HG02610 (cell line): ENCODE data around the gene SLC19A1.

Experiments used
- ATAC-seq: cut with Tn5 transposase; IDR thresholded peaks from one replicate; pipeline ENCODE4 v1.9.1; 2021; ENCODE audit warnings: mild to moderate bottlenecking, moderate library complexity; ENCODE audit not compliant: unreplicated experiment

The SLC19A1 gene

DNA sequence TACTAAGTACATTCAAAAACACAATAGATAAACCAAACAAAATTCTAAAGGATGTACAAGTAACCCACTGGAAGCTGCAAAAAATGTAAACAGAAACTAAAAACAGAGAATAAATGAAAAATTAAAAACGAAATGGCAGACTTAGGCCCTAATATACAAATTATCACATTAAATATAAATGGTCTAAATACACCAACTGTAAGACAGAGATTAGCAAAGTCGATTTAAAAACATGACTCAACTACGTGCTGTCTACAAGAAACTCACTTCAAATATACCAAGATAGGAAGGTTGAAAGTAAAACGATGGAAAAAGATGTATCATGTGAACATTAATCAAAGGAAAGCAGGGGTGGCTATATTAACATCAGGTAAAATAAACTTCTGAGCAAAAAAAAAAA lies 23.1 kb downstream of the SLC19A1 start:
- no peak for ATAC-seq

GRCh38 chr21:45518742-45519141 lies 23.5 kb downstream of the SLC19A1 start:
- no peak for ATAC-seq

GRCh38 chr21:45517249-45518065 lies 24.8 kb downstream of the SLC19A1 start:
- no peak for ATAC-seq

GRCh38 chr21:45516671-45517151 lies 25.5 kb downstream of the SLC19A1 start:
- no peak for ATAC-seq

DNA sequence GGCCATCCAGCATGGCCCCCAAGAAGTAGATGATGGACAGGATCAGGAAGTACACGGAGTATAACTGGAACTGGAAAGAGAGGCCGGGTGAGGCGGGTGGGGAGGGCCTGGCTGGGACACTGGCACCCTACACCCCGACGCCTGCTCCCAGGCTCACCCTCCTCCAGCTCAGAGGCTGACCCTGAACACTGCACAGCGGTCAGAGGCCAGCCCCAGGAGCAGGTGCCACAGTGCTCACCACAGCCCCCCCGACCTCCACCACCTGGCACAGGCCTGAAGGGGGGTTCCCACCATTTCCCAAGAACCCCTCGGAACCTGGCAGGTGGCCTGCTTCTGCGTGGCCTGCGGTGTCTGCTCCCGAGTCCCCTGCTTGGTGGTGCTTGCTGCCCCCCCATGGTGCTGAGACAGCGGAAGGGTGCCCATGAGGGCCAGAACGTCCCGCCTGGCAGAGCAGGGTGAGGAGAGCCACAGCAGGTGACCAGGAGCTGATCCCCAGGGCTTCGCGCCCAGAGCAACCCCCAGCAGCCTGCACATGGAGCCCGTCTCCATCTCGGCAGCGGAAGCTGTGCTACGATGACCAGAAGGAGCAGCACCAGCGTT lies 26.1 kb downstream of the SLC19A1 start:
- ATAC-seq = no peak

- ATAC-seq = no peak
These were observed 26.8 kb downstream of the SLC19A1 start for GRCh38 chr21:45515241-45516061.

DNA sequence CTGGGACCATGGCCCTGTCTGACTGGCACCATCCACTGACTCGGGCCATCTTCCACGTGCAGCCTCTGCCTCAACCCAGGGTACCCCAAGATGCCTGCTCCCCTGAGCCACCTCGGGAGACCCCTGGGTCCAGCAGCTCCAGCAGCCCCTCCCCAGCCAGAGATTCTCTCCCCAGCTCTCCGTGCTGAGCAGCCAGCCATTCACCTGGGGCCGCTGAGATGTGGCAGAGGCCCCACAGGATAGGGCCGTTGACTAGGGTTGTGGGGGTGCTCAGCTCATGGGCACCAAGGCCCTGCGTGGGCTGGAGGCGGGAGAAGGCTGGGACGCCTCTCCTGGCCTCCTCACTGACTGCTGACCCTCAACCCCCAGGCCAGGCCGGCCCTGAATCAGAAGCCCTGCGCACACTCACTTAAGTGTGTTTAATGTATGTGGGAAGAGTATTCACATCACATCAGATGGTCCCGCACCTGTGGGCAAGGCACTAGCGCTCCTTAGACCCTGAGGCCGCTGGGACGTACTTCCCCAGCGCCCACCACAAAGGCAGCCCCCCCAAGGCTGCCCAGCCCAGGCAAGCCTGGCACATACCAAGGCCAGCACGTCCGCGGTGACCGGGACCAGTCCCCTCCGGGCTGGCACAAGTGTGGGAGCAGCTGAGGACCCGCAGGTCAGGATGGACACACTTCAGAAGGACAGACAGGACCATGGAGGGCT lies 27.8 kb downstream of the SLC19A1 start:
- no peak for ATAC-seq

DNA sequence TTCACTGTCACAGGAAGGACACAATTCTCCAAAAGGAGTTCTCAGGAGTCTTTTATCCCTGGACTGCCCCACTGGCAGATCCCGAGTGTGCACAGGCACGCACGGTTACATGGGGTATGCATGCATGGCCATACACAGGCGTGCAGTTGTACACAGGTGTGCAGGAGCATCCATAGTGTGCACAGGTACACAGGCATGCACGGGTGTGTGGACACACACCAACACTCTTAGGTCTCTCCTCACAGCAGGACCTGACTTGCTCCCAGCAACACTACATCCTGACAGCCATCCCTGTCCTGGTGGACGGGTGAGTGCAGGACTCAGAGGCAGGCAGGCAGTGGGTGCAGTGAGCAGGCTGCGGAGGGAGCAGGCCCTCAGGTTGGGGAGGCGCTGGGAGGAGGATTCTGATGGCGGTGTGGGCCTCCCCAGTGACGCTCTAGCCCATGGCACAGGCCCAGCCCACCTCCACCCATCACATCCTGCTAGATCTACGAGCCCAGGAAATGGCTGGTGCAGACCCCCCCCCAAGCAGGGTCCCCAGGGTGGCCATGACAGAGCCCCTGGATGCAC lies 28.4 kb downstream of the SLC19A1 start:
- ATAC-seq = no peak

DNA sequence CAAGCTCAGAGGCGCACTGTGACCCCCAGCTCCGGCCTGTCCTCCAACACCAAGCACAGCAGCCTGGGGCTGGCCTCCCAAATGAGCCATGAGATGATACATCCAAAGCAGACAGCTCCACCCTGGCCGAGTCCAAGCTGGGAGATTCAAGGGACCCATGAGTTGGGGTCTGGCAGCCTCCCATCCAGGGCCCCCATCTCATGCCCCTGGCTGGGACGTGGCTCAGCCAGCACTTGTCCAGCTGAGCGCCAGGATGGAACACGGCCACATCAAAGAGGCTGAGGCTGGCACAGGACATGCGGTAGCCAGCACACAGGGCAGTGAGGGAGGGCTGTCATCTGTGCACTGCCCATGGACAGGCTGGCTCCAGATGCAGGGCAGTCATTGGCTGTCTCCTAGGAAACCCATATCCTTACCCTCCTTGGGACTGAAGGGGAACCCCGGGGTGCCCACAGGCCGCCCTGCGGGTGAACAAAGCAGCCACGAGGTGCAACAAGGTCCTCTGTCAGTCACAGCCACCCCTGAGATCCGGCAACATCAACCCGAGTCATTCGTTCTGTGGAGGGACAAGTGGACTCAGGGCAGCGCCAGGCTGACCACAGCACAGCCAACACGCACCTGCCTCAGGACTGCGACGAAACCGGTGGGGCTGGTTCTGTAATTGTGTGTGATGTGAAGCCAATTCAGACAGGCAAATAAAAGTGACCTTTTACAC lies 29.1 kb downstream of the SLC19A1 start:
- no peak for ATAC-seq

- no peak for ATAC-seq
These were observed 29.6 kb downstream of the SLC19A1 start for GRCh38 chr21:45512626-45513002.

- no peak for ATAC-seq
These were observed 30.4 kb downstream of the SLC19A1 start for GRCh38 chr21:45511661-45512431.

DNA sequence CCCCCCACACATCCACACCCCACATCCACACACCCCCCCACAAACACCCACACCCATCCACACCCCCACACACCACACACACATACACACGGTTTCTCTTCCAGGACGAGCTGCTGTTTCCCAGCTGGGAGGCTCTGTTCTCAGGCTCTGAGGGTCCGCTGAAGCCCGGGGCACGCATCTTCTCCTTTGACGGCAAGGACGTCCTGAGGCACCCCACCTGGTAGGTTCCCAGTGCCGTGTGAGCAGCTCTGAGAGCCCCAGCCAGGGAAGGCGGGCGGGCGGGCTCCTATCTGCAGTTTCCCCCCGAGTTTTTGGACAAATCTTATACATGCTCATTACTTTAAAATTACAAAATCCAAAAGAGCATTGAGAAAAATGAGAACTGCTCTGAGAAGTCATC lies 31.2 kb downstream of the SLC19A1 start:
- no peak for ATAC-seq

DNA sequence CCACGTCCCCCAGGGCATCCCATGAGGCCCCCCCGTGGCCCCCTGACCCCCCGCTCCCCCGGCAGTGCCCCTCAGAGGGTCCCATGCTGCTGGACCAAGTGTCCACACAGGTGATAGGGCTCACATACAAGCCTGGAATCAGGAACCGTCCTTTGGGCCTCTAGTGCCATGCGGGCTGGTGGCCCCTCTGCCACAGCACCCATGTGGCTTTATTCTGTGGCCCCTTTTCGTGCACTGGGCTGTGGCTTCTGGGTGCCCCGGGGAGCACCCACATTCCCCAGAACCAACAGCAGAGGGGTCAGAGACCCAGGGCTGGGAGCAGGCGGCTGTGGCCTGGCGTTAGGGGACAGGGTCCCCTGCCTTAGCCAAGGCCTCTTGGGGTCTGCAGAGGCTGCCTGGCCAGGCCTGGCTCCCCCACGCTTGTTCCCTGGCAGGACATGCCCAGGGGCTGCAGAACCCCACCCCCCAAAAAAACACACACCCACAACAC lies 31.7 kb downstream of the SLC19A1 start:
- no peak for ATAC-seq

- ATAC-seq = no peak
These were observed 32.4 kb downstream of the SLC19A1 start for GRCh38 chr21:45509566-45510465.

DNA sequence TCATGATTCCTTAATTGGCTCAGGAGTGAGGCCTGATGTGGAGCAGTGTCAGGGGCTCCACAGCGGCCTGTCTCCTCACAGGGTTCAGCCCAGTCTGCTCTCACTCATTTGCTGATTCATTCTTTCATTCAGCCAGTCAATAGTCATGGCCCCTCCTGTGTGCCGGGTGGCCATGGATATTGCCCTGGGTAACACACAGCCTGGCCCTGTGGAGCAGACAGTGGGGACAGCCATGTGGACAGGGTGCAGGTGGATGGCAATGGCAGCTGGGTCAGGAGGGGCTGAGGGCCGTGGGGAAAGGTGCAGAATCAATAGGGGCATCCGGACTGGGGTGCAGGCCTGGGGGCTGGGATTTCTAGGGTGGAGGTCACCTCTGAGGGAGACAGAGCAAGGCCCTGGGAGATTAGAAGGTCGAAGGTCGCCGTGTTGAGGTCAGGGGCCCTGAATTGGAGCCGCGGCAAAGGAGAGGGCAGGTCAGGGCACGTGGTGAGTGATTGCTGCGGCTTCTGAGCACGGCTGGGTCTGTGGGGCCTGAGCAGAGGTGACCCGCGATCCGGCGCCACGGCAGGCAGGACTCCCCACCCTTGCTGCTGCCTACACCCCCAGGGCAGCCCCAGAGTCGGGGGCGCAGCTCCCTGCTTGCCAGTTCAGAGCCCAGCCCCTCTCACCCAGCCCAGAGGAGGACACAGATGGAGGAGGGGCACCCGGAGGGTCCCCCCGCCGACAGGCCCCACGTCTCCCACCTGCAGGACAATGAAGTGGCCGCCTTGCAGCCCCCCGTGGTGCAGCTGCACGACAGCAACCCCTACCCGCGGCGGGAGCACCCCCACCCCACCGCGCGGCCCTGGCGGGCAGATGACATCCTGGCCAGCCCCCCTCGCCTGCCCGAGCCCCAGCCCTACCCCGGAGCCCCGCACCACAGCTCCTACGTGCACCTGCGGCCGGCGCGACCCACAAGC lies 33.4 kb downstream of the SLC19A1 start:
- no peak for ATAC-seq

DNA sequence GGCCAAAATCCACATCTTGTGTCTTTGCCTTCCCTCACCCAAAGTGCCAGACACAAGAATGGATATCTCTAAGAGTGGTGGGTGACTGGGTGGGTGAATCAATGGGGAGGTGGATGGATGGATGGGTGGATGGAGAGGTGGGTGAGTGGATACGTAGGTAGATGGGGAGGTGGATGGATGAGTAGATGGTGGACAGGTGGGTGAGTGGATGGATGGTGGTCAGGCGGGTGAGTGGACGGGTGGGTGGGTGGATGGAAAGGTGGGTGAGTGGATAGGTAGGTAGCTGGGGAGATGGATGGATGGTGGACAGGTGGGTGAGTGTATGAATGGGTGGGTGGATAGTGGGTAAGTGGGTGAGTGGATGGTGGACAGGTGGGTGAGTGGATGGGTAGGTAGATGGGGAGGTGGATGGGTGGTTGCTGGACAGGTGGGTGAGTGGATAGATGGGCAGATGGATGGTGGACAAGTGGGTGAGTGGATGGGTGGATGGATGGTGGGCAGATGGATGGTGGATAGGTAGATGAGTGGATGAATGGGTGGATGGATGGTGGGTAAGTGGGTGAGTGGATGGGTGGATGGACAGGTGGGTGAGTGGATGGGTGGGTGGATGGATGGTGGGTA lies 34.2 kb downstream of the SLC19A1 start:
- ATAC-seq = no peak

DNA sequence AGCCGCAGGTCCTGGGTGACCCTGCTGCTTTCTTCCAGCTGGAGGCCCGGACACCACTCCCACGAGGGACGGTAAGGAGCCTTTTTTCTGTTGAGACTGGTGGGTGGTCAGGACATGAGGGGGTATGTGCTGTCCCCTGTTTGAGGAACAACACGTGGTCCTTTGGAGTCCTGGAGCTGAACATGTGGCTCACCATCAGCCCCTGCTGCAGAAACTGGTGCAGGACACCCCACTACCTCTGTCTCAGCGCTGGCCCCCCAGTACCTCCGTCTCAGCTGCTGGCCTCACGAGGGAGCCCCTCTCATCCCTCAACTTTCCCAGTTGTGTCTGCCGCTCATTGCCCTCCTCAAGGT lies 34.7 kb downstream of the SLC19A1 start:
- ATAC-seq = no peak
